Measurements from ENCODE around the gene MXI1.

DNA sequence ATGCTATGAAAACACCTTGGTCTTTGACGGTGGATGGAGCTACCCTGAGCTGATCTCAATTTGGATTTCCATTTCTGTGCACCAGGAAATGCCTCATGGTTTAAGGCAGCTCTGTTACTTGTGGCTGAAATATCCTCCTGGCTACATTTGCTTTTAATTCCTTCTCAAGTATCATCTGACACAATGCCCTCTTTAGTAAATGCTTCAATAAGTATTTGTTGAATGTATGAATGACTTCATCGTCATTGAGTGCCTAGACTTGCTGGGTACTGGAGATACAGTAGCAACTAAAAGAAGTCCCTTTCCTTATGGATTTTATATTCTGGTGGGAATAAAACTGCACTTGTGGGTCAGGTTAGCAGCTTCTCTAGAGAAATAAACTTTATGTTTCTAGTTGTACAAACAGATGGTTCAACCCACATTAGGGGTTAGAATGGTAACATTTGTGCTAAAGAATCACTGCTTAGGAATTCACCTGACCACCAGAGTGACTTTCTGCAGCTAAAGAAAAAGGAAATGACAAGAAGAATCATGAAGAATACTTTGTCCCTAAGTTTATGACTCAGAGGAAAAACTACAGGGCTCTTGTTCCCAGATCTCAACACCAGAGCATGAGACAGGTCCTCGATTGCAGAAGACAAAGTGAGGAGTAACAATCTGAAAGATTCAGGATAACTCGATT, 119.1 kb downstream of the MXI1 start:
- TF ChIP-seq, protein P1, sequence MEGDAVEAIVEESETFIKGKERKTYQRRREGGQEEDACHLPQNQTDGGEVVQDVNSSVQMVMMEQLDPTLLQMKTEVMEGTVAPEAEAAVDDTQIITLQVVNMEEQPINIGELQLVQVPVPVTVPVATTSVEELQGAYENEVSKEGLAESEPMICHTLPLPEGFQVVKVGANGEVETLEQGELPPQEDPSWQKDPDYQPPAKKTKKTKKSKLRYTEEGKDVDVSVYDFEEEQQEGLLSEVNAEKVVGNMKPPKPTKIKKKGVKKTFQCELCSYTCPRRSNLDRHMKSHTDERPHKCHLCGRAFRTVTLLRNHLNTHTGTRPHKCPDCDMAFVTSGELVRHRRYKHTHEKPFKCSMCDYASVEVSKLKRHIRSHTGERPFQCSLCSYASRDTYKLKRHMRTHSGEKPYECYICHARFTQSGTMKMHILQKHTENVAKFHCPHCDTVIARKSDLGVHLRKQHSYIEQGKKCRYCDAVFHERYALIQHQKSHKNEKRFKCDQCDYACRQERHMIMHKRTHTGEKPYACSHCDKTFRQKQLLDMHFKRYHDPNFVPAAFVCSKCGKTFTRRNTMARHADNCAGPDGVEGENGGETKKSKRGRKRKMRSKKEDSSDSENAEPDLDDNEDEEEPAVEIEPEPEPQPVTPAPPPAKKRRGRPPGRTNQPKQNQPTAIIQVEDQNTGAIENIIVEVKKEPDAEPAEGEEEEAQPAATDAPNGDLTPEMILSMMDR (IDR thresholded peaks at IDR 0.05): no peak
- TF ChIP-seq POLR2A (IDR thresholded peaks at IDR 0.05) (no peak), EP300 (IDR thresholded peaks at IDR 0.05) (no peak), POLR2AphosphoS5 (IDR thresholded peaks at IDR 0.05) (no peak)

All from sigmoid colon (tissue), 4 donors.